GM03348 (cell line): ENCODE measurements around the gene C1orf226.

Source experiments
- DNase-seq: peaks from one replicate; pipeline ENCODE4 v3.0.0; 2012; ENCODE audit warnings: low spot score

The C1orf226 gene

DNA sequence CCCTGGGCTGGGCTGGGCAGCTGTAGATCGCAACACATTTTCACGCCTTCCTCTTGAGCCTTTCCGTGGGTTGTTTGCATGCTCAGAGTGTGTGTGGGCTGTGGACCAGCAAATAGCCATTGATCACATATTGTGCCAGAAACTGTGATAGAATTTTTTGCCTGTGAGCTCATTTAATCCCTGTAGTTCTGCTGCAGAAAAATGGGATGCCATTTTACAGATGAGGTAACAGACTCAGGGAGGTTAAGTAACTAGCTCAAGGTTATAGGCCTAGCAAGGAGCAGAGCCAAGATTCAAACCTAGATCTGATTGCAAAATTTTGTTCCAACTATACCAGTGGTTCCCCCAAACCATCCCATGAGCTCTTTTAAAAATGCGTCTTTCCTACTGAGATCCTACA, 15.4 kb upstream of the C1orf226 start:
- no peak for DNase-seq

DNA sequence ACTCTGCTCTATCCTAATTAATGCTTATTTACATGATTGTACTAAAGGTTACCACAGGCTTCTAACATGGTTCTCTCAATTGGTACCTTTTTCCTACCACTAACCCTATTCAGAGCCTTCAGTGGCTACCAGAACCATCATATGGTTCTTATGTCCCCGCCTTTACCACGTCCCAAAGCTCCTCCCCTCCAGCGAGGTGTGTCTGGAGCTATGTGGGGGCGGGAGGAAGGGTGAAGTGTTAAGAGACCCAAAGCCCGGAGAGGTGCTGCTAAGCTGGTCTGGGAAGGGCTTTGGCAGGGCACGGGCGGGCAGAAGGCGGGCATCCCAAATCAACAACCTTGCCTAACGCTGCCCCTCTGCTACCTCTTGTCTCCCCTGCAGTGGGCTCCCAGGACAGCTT, 14.9 kb upstream of the C1orf226 start:
- DNase-seq, result peak; percentile 36

DNA sequence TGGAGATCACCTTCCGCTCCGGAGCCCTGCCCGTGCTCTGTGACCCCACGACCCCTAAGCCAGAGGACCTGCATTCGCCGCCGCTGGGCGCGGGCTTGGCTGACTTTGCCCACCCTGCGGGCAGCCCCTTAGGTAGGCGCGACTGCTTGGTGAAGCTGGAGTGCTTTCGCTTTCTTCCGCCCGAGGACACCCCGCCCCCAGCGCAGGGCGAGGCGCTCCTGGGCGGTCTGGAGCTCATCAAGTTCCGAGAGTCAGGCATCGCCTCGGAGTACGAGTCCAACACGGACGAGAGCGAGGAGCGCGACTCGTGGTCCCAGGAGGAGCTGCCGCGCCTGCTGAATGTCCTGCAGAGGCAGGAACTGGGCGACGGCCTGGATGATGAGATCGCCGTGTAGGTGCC, 14.5 kb upstream of the C1orf226 start:
- DNase-seq, result peak; percentile 64

DNA sequence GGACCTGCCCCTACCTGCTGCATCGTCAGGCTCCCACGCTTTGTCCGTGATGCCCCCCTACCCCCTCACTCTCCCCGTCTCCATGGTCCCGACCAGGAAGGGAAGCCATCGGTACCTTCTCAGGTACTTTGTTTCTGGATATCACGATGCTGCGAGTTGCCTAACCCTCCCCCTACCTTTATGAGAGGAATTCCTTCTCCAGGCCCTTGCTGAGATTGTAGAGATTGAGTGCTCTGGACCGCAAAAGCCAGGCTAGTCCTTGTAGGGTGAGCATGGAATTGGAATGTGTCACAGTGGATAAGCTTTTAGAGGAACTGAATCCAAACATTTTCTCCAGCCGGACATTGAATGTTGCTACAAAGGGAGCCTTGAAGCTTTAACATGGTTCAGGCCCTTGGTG, 13.8 kb upstream of the C1orf226 start:
- DNase-seq, result no peak

DNA sequence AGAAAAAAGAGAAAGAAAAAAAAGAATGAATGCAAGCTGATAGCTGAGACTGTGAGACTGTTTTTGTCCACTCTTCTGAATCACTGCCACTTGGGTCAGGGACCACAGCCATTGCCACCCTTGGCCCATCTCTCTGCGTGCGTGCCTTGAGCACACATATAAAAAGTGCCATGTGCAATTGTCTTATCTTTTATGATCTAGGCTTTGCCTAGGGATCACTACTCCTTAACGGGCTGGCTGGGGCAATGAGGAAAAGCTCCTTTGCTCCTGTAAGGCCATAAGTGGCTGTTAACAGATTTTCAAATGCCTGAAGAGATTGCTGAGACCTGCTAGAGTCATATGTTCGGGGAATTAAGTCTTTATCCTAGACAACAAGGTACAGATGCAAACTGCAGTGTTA, 13.1 kb upstream of the C1orf226 start:
- DNase-seq, result no peak

DNA sequence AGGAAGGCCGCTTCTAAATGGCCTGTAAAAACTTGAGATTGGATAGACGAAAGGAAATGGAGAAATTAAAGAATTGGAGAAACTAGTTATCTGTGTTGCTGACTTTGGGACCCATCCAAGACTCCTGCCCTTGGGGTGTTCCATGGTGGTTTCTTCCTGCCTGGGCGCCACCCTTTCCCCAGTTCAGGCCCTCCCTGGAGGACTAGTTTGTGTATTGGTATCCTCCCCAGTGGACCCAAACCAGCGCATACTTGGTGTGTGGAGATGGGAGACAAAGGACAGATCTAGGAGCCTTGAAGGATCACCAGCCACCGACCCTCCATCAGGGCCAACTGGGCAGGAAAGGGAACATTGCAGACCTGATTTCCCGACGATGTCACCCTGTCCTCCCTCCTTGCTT, 12.0 kb upstream of the C1orf226 start:
- DNase-seq, result no peak

DNA sequence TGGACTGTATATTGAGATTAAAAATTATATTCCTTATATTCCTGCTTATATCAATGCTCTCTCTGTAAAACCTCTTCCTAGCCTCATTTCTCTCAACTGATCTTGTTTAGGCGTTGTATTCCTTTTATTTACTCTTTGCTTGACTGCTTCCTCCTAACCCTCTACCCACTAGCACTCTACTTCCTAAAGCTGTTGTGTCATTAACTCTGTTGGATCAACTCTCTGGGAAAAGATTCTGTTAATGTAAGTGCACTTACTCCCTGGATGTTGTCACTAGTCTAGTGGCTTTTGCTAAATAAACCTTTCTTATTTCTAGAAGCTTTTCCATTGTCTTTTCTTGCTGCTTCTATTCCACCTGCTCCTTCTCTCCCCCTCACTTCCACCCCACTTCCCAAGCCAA, 11.4 kb upstream of the C1orf226 start:
- DNase-seq, result no peak

DNA sequence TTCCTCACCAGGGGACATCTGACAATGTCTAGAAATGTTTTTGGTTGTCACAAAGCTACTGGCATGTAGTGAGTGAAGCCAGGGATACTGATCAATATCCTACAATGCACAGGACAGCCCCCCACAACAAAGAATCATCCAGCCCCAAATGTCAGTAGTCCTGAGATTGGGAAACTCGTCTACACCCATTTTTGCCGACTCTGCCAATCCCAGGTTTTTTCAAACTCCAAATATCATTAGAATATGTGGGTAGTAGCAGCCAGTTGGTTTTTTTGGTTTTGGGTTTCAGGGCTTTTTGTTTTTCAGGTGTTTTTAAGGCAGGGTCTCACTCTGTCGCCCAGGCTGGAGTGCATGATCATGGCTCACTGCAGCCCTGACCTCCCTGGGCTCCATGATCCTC, 10.8 kb upstream of the C1orf226 start:
- no peak for DNase-seq

DNA sequence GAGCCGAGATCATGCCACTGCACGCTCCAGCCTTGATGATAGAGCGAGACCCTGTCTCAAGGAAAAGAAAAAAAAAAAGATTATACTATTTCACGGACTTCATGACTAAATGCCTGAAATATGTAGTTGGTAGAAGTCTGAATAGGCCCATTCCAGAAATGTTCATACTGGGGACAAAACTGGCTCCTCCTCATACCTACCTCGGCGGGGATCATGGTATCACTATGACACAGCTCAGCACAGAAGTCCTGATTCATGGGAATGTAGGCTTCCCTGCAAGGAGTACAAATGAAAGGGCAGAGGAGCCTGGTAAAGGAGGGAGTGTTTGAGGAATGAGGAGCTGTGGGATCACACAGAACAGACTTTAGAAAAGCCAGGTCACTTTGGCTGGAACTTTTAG, 9.9 kb upstream of the C1orf226 start:
- no peak for DNase-seq

DNA sequence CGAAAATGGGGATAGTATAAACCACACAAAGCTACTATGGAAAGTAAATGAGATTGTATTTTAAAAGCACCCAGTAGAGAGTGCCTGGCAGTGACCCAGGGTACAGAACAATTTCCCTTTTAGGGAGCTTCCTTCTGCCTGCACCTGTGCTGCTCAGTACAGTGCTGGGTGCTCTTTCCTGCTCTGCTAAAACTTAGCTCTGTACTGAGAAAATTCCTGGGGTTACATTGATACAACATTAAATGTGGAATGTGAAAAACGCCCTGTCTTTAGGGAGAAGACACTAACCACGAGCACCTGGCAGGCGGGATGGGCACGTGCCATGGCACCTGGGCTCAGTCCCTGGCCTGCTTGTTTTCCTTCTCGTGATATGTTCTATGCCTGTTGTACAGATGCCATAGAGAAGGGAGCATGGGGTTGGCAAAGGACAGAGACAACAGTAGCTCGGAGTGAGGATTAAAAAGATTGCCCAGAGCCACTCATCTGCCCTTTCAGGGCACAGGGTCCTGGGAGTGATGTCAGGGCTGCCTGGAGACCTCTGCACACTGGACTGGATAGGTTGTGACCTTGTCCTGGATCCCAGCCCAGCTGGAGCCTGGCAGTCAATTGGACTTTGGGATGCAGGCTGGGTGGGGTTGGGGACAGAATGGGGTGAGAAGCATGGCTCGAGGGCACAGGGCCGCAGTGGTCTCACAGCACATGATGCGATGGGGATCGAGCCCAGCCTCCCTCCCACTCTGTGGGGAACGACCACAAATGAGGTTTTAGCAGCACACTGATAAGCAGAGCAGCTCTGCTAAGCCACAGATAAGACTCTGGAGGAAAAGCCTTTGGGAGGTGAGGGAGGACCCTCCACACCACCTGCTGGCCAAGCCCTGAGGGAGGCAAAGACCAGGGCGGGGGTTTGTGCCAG, 9.1 kb upstream of the C1orf226 start:
- DNase-seq, result no peak

DNA sequence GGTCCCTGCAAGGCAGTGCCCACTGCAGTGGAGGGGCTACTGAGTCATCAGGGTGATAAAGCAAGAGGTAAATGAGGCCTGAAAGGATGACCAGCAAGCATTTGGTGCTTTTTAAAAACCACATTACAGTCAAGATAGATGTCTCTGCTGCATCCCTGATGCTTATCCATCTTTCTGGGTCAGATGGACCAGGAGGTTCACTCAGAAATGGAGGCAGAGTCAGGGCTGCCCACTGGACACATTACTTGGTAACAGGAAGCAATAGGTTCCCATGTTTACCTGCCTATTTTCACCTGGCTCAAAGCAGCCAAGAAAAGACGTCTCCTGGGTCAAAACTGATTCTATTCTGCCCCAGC, 8.5 kb upstream of the C1orf226 start:
- no peak for DNase-seq

DNA sequence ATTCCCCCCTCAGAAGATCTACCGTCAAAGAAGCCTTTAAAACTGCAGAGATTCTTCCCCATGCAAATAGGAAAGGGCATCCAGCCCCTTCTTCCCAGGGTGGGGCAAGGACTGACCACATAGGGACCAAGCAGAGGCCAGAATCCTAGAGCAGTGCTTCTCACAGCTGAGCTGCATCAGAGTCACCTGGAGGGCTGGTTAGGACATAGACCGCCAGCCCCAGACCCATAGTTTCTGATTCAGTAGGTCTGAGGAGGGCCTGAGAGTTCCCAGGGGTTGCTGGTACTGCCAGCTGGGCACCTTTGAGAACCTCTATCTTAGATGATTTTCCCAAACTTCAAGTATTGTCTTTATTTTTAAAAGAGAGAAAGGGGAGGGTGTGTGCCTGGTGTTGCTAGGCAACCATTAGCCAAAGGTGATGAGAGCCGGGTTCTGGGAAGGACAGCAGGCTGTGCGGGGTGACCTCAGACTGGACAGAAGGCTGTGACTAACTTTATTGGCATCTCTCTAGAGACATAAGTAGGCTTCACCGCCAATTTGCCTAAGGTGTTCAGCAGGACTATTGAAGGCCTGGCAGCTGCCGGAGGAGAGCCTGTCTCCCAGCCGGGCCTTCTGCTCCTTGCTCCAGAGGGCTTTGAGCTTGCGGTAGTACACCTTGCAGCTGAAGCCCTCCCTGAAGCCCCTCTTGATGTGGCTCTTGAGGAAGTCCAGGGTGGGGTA, 7.8 kb upstream of the C1orf226 start:
- no peak for DNase-seq

DNA sequence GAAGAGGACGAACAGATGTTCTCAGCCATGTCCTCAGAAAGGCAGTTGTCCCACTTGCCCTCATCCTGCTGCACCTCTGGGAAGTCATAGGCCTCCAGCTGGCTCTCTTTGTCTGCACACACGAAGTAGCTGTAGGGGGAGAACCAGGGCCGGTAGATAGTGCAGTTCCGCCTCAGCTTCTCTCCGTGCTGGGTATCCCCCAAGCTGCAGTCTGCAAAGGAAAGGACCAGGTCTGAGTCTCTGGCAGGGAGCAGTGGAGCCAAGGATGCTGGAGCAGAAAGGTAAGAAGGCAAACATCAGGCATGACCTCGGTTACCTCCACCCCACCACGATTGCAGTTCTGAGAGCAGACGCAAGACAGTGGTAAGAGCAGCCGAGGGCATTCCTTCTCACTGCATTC, 7.1 kb upstream of the C1orf226 start:
- no peak for DNase-seq

DNA sequence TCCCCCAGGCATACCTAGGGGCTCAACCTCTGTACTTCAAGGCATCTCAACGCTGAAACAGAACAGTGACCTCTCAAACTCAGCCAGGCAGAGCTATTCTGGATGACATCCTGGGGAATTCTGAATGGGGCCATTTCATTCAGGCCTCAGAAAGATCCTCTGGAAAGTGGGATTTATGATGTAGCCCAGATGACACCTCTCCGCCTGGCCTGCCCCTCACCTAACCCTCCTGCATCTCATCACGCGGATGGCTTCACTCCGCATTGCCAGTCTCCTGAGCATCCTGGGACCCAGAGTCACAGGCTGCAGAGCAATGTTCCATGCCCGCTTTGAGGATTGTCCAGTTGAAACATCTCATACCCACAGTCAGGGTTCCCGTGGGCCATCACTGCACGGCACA, 6.1 kb upstream of the C1orf226 start:
- DNase-seq, result no peak

DNA sequence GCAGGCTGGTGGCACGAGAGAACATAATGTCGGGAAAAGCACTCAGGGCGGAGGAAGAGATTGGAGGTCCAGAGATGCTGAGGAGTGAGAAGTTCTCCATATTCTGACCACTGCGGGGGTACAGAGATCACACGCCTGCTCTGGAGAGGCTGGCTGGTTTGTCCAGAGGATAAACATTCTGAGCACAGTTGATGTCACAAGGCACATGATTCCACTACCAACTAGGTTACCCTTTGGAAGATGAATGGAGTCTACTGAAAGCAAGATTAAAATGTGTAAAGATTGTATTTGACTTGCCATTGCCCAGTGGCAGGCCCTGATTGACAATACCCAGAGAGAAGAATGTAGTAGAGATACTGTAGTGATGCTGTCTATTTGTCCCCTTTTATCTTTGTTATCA, 4.8 kb upstream of the C1orf226 start, which contains the start of gene SPATA46:
TSS of gene SPATA46 (minus strand) at position 164 of the 400 bp plus-strand sequence. CDS start at position 100, 64 bp downstream.
- DNase-seq, result no peak

DNA sequence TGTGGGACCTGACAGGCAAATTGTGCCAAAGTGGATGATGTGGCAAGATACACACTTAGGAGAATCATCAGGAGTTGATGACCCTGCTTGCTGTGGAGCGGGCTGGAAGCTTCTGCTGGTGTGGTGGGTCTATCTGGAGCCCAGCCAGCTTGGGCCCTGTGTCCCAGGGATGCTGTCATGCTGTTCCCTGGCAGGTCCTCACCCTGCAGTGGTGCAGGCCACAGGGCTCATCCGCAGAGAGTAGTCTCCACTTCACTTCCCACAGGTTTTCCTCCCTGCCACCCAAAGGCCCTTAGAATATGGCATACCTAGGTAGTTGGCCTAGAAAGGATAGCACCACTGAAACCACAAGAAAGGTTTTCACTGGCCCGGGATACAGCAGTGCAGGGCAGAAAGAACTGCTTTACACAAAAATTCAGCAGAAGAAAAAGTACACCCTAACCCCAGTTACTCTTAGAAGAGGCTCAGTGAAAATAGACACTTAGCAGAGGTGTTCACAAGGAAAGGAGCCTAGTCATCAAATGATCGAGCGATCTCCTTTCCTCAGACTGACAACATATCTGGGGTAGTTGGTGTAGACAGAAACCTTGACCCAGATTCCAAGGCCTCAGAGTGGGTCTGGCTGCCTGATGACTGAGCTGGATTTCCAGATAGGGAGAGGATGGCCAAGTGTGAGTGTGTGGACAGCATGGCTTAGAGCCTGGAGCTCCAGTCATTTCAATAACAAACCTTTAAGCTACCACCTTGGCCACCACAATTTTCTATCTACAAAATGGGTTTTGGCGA, 1.3 kb upstream of the C1orf226 start:
- DNase-seq, result no peak

DNA sequence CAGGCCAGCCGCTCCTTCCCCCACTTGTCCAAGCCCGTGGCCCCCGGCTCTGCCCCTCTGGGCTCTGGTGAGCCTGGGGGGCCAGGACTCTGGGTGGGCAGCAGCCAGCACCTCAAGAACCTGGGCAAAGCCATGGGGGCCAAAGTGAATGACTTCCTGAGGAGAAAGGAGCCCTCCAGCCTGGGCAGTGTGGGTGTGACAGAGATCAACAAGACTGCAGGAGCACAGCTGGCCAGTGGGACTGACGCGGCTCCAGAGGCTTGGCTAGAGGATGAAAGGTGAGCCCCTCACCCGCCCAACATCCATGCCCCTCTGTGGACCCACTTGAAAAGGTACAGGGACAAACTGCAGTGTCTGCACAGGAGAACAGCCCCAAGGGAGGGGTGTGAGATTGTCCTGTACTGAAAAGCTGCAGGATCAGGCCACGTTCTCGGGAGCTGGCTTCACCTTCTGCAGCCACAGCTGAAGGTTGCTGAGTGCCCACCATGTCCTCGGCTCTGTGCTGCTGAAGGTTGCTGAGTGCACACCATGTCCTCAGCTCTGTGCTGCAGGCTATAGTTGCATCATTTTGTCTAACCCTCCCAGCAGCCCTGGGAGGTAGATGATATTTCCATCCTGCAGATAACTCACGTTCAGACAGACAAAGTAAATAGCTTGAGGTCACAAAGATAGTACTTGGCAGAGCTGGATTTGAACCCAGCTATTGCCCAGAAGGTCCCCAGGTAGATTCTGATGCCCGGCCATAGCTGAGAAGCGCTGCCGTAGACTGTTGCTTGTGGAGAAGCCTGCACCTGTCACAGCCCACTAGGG, 618 bp downstream of the C1orf226 start:
- no peak for DNase-seq

DNA sequence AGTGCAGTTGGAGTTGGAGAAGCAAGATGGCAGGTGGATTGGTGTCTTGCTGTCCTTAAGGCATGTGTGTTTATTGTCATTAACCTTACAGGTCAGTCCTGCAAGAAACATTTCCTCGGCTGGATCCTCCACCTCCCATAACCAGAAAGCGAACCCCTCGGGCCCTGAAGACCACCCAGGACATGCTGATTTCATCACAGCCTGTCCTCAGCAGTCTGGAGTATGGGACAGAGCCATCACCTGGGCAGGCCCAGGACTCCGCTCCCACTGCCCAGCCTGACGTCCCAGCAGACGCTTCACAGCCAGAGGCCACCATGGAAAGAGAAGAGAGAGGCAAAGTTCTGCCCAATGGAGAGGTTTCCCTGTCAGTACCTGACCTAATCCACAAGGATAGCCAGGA, 1.6 kb downstream of the C1orf226 start:
- DNase-seq, result no peak

DNA sequence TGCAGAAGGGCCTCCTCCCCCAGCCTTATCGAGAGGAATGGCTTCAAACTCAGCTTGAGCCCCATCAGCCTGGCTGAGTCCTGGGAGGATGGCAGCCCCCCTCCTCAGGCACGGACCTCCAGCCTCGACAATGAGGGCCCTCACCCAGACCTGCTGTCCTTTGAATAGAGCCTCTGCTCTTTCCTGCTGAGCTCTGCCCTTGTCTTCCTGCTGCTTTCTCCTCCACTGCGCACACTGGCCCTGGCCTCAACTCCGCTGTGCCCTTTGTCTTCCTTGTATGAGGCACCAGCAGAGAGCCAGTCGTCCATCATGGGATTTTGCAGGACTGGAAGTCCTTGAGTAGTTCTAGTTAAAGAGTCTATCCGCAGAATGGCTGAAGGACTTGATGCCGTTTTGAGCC, 2.0 kb downstream of the C1orf226 start:
- DNase-seq, result no peak

DNA sequence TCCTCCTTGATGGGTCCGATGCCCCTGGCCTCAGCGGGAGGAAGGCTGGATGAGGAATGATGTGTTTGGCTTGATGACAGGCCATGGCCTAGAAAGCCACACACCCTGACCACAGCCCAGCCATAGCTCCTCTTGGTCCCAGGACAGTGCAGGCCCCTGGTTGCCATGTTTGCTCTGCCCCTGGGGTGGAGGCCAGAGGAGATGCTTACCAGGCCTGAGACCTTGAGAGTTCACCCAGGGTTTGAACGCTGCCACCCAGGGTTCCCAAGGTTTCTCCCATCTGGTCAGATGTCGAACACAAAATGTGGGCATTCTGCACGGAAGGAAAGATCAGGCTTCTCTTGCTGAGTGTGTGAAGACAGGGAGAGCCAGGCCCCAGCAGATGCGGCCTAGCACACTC, 2.6 kb downstream of the C1orf226 start:
- DNase-seq, result no peak

DNA sequence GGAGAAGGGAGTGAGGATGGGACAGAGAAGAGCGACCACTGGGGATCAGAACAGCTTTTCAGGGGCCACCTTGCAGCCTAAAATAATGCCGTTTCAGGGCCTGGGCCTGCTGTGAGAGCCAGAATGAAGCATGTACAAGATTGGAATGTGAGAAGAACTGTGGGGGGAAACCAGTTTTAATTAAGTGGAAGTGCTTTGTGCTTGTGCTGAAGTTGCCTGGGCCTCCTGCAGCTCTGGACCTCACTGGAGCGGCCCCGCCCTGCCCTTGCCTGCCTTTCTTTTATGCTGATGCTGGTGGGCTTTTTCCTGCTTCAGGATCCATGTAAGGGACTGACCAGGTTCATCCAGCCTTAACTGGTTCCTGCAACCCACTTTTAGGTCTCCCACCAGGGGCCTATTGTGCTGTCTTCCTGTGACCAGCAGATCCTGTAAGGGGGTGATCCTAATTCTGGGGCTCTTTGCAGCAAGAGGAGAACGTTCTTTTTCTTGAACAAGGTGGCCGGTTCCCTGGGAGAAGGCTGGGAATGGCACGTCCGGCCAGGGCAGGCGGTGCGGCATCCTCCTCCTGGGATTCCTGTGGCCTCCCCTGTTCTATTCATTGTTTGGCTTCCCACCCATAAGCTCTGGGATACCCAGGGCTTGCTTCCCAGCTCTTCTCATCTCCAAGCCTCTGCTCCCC, 3.2 kb downstream of the C1orf226 start:
- no peak for DNase-seq
